Activated CD8-positive, alpha-beta memory T cell treated with anti-CD3 and anti-CD28 coated beads for 48 hours (primary cell): ENCODE measurements around the gene SLC25A30.

Source experiments
- DNase-seq, 3 experiments: peaks; one replicate each; pipeline ENCODE4 v3.0.0-alpha.2; 2020; ENCODE audit warnings: low read depth in 2 of 3, low spot score in 2 of 3

SLC25A30 gene

GRCh38 chr13:45417790-45418534 lies at the start of gene SLC25A30:
Gene SLC25A30, minus strand, starts transcription at chr13:45418373. Its CDS starts 6,948 bp downstream, at chr13:45411425.
- DNase-seq = peak; percentile 74 to 80 (median 77)

GRCh38 chr13:45466359-45466758 lies 48.2 kb upstream of the SLC25A30 start:
- no peak for DNase-seq

GRCh38 chr13:45464687-45465453 lies 46.7 kb upstream of the SLC25A30 start, which contains the start of gene COG3:
Gene COG3, plus strand, starts transcription at chr13:45464939. Its CDS starts 98 bp downstream, at chr13:45465037.
- peak; percentile 87 to 88 (median 87) for DNase-seq

DNA sequence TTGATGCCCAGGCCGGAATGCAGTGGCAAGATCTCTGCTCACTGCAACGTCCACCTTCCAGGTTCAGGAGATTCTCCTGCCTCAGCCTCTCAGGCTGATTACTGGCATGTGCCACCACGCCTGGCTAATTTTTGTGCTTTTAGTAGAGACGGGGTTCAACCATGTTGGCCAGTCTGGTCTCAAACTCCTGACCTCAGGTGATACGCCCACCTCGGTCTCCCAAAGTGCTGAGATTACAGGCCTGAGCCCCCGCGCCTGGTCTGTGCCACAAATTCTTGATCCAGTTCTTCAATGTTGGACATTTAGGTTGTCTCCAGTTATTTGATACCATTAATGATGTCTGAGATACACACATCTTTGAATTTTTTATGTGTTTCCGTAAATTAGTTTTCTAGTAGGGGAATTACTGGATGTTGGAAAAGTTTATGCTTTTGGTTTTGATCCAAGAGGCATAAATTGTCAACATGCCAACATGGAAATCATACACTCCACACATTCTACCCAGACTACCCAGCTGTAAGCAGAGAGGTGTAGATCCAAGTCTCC lies 46.0 kb upstream of the SLC25A30 start:
- DNase-seq = peak in 1 of 3 experiments; percentile 6

- DNase-seq = no peak
These were observed 38.2 kb upstream of the SLC25A30 start for GRCh38 chr13:45456196-45456972.

- no peak for DNase-seq
These were observed 36.0 kb upstream of the SLC25A30 start for GRCh38 chr13:45454204-45454603.

- no peak for DNase-seq
These were observed 33.1 kb upstream of the SLC25A30 start for GRCh38 chr13:45451282-45451681.

DNA sequence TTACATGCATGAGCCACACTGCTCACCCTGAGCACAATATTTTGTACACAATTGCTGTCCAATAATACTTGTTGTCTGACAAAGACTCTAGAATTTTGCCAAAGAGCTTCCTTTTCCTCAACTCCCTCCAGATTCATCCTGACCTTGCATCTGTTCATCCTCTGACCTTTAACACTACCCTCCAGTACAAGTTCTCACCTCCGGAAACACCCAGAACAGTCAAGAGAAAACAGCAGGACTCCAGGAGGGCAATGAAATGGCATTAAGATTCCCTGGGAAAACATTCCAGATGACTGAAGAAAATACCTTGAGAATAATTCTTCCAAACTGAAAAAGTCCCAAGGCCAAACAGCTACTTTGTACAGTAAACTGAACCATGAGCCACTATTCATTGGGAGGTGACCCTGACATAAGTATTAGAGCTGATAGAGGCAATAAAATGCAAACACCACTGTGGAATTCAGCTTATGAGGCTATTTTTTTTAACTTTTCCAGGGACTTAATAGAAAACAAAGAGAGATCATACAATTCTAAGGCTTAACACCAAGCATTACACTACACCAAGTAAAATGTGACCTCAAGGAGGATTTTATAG lies 30.9 kb upstream of the SLC25A30 start:
- no peak for DNase-seq

DNA sequence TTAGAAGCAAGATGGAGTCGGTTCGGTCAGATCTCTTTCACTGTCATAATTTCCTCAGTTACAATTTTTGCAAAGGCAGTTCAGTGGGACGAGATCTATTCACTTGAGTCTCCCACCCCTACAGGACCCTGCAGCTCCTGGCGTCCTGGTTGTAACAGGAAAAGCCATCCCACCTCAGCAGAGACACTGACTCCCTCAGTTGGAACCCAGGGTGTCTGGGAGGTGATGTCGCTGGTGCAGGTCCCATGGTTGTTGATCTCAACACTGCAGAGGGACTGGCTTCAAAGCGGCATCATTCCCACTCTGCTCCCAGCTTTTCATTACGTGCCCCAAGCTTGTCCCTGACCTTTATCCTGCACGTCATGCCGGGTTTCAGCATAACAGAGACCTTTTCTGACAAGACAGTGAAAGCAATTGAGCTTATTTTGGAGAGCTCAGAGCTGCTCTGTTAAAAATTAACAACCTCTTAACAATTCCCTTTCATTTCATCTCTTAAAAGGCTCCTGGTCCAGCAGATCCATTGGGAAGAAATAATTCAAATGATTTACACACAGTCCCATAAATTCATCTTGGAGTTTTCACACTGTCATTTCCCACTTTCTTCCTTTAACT lies 29.0 kb upstream of the SLC25A30 start:
- no peak for DNase-seq

DNA sequence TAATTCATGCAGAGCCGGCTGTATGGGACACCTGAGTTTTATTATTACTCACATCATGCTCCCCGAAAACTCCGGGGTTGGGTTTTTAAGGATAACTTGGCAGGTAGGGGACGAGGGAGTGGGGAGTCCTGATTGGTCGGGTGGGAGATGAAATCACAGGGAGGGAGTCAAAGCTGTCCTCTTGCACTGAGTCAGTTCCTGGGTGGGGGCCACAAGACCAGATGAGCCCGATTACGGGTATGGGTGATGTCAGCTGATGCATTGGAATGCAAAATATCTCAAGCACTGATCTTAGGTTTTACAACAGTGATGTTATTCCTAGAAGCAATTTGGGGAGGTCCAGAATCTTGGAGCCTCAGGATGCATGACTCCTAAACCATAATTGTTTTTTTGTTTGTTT lies 28.0 kb upstream of the SLC25A30 start:
- no peak for DNase-seq

DNA sequence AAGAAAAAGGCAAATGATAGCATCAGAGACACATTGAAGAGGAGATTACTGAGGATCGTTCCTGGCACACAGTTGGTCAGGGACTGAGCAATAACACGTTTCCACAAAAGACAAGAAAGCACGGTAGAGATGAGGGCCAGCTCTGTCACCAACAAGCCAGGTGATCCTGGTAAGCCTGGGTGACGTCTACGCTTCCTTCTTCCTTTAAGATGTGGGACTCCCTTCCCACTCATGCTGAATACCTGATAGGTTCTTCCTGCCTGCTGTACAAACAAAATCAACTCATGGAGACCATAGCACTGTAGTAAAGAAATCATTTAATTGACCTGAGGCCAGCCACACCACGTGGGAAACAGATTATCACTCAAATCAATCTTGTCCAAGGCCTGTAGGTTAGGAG lies 26.9 kb upstream of the SLC25A30 start:
- DNase-seq = no peak

- DNase-seq = no peak
These were observed 23.5 kb upstream of the SLC25A30 start for GRCh38 chr13:45441633-45442032.

DNA sequence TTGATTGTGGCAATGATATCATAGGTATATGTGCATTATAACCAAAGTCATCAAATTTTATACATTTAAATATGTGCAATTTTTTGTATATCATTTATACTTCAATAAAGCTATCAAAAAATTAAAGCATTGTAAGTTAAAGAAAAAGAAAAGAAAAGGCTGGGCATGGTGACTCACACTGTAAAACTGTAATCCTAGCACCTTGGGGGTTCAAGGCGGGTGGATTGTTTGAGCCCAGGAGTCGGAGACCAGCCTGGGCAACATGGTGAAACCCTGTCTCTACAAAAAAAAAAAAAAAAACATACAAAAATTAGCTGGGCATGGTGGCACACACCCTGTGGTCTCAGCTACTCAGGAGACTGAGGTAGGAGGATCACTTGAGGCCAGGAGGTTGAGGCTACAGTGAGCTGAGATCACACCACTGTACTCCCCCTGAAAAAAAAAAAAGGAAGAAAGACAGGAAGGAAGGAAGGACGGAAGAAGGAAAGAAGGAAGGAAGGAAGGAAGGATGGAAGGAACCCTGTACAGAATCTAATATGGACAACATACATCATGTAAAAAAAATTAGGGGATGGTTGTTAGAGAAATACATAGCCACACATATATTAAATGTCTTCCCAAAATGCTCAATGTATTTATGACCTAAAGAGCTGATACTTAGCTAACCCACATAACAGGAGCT lies 21.7 kb upstream of the SLC25A30 start:
- DNase-seq = no peak

GRCh38 chr13:45439008-45439407 lies 20.8 kb upstream of the SLC25A30 start:
- no peak for DNase-seq

DNA sequence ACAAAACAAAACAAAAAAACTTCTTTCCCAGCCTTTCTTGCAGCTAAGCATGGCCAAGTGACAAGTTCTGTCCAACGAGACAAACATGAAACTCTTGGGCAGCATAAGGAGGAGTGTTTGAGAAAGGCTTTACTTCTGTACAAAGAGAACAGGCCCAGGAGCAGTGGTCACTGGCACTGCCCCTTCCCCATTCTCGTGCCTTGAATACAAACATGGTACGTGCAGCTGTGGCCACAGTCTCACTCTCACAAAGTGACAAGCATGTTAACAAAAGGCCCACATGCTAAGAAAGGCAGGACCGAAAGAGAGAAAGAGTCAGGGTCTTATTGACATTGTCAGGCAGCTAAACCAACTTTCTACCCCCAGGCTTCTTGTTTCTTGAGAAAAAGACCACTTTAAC lies 19.8 kb upstream of the SLC25A30 start:
- no peak for DNase-seq

DNA sequence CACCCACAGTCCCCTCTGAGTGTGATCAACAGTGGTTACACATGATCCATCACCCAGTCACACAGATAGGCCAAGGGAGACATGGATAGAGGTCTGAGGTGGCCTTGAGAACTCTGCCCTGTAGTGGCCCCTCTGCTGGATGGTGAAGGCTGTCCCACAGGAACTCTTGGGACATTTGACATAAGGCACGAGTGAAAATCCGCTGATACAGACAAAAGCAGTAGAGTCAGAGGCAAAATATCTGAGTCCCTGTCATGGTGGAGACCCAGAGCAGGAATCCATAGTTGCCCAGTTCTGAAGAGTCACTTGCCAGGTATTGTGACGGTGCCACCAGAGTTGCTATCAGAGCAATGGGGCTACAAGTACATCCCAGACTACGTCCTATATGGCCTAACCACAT lies 18.8 kb upstream of the SLC25A30 start:
- DNase-seq = no peak

- no peak for DNase-seq
These were observed 18.2 kb upstream of the SLC25A30 start for GRCh38 chr13:45436332-45436731.

- DNase-seq = no peak
These were observed 16.6 kb upstream of the SLC25A30 start for GRCh38 chr13:45434556-45435371.

DNA sequence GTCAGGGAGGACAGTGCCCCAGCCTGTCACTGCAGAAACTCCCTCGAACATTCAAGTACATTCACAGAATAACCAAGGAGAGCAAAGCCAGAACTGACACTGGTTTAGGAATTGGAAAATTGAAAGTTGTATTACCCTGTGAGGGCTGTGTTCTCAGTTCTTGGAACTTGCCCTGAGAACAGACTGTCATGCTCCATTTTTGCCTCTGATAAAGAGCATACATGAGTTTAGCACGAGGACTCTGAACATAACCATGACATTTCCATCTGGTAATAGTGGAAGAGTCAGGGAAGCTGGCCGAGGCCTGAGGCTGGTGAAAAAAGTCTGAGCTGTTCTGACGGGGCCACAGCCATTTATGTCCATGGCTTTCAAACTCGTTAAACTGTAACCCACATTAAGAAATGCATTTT lies 15.2 kb upstream of the SLC25A30 start:
- no peak for DNase-seq
